Subcutaneous abdominal adipose tissue (tissue), 5 donors: ENCODE results near the gene ITGB1.
"Not testable (repeated sequence)": the region's sequence is repeated elsewhere in the genome, so short reads cannot be mapped to it uniquely, and the experiment has no call there.

Experiments used
- H3K27ac ChIP-seq: one replicate; pipeline ENCODE4 v1.7.0; 2013; ENCODE audit warnings: low read depth, mild to moderate bottlenecking, inconsistent platforms, low read length, moderate library complexity
- H3K27me3 ChIP-seq, 5 donors: one replicate each; pipeline ENCODE4 v1.7.0; 2013; ENCODE audit warnings: low read length in 5 of 5, inconsistent platforms in 1 of 5; ENCODE audit not compliant: control insufficient read depth in 5 of 5, insufficient read depth in 4 of 5
- H3K36me3 ChIP-seq, 5 donors: one replicate each; pipeline ENCODE4 v1.7.0; 2013; ENCODE audit warnings: low read length in 5 of 5; ENCODE audit not compliant: control insufficient read depth in 5 of 5, insufficient read depth in 5 of 5
- H3K4me1 ChIP-seq, 5 donors: one replicate each; pipeline ENCODE4 v1.7.0; 2013; ENCODE audit warnings: low read length in 5 of 5, mild to moderate bottlenecking in 3 of 5, moderate library complexity in 1 of 5; ENCODE audit not compliant: control insufficient read depth in 5 of 5, insufficient read depth in 5 of 5
- H3K4me3 ChIP-seq, 5 donors: one replicate each; pipeline ENCODE4 v1.7.0; 2013; ENCODE audit warnings: low read length in 5 of 5, low read depth in 1 of 5
- H3K9ac ChIP-seq, 5 donors: one replicate each; pipeline ENCODE4 v1.7.0; 2013; ENCODE audit warnings: low read length in 5 of 5, mild to moderate bottlenecking in 4 of 5, moderate library complexity in 3 of 5
- H3K9me3 ChIP-seq, 5 donors: one replicate each; pipeline ENCODE4 v1.7.0; 2013; ENCODE audit warnings: low read length in 5 of 5; ENCODE audit not compliant: control insufficient read depth in 5 of 5
- donor health status: healthy.
- donor health status: healthy.
- donor health status: healthy.
- donor health status: healthy.
- donor health status: healthy.

ITGB1 gene

GRCh38 chr10:32923849-32924248 is 34.2 kb downstream of the ITGB1 start:
- Histone ChIP-seq H3K36me3 (peaks cover 63 to 91% (median 83%) of the 10 kb centered on the region in 5 donors), H3K9ac (no peak overlapping the region), H3K4me1 (peaks cover 0 to 2% (median 1%) of the 10 kb centered on the region in 5 donors), H3K9me3 (no peaks in the 10 kb centered on the region), H3K4me3 (no peak overlapping the region), H3K27ac (no peak overlapping the region), H3K27me3 (no peaks in the 10 kb centered on the region)

GRCh38 chr10:32923134-32923533 is 34.9 kb downstream of the ITGB1 start:
- no peak overlapping the region for H3K4me3 ChIP-seq
- H3K9me3 ChIP-seq, result no peaks in the 10 kb centered on the region
- H3K27ac ChIP-seq, result no peak overlapping the region
- no peak overlapping the region for H3K9ac ChIP-seq
- no peaks in the 10 kb centered on the region for H3K27me3 ChIP-seq
- no peaks in the 10 kb centered on the region for H3K4me1 ChIP-seq
- H3K36me3 ChIP-seq, result peaks cover 67 to 91% (median 85%) of the 10 kb centered on the region in 5 donors

DNA sequence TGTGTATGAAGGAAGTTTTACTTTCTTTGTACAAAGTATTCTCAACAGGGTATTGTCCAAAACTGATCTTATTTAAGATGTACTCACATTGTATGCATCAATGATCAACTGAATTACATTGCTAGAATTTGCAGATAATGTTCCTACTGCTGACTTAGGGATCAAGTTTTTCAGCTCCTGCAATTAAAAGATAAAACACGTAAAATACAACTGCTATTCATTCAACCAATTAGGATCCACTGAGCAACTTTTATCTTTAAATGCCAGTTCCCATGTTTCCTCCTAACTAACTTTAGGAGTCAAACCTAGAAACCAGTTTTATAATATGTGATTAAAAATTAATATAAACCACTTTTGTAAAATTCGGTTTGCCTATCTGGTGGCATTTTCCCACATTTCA is 35.9 kb downstream of the ITGB1 start:
- Histone ChIP-seq H3K36me3 (peaks cover 64 to 82% (median 76%) of the 10 kb centered on the region in 5 donors), H3K9ac (no peak overlapping the region)

GRCh38 chr10:32917817-32918216 is 40.2 kb downstream of the ITGB1 start:
- not testable (repeated sequence) for H3K4me1 ChIP-seq, H3K9me3 ChIP-seq, H3K9ac ChIP-seq, H3K27ac ChIP-seq, H3K27me3 ChIP-seq, H3K4me3 ChIP-seq
- H3K36me3 ChIP-seq, result peaks cover 36 to 42% (median 42%) of the 10 kb centered on the region in 5 donors

More for the DNA sequence above, 35.9 kb downstream of the ITGB1 start:
- H3K27me3 ChIP-seq, result no peaks in the 10 kb centered on the region
- no peaks in the 10 kb centered on the region for H3K9me3 ChIP-seq
- H3K4me3 ChIP-seq, result no peak overlapping the region
- H3K4me1 ChIP-seq, result no peaks in the 10 kb centered on the region
- no peak overlapping the region for H3K27ac ChIP-seq

DNA sequence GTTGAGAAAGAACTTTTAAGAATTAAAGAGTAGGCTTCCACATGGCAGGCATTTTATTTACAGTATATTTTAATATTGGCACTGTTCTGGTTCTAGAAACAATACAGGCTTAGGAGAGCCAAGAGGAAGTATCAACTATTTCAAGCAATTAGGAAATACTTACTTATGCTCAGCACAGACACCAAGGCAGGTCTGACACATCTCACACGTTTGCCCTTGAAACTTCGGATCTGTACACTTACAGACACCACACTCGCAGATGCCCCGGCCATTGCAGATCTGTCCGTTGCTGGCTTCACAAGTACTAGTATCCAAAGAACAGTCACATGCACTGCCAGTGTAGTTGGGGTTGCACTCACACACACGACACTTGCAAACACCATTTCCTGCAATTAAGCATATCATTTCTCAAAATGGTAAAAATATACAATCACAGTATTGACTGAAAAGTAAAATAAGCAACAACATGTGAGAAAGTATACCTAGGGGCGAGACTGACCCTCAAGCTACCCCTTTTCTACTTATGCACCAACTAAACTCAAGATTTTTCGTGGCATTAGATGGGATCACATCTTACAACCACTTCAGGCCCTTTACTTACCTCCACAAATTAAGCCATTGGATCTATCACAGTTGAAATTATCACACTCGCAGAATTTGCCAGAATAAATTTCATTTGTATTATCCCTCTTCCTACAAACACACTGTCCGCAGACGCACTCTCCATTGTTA is 46.6 kb downstream of the ITGB1 start:
- no peaks in the 10 kb centered on the region for H3K9me3 ChIP-seq
- H3K27me3 ChIP-seq, result no peaks in the 10 kb centered on the region
- no peak overlapping the region for H3K27ac ChIP-seq
- H3K9ac ChIP-seq, result no peak overlapping the region
- H3K4me1 ChIP-seq, result peaks cover 0 to 10% (median 0%) of the 10 kb centered on the region in 5 donors
- peaks cover 30 to 56% (median 36%) of the 10 kb centered on the region in 5 donors for H3K36me3 ChIP-seq
- H3K4me3 ChIP-seq, result no peak overlapping the region

DNA sequence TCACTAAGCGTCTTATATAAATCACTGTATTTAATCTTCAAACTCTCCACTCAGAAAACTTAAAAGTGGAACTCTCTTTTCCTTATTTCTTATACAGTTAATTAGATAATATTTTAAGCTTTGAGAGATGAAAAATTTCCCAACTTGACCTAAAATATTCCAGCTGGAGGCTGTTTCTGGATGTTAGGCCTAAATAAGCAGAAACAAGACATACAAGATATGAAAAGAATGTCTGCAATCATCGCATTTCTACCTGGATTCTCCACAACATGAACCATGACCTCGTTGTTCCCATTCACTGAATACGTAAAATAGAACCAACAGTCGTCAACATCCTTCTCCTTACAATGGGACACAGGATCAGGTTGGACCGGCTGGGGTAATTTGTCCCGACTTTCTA is 48.1 kb downstream of the ITGB1 start:
- H3K9ac ChIP-seq, H3K27ac ChIP-seq, H3K4me3 ChIP-seq, H3K27me3 ChIP-seq, H3K9me3 ChIP-seq: not testable (repeated sequence)
- Histone ChIP-seq H3K4me1 (peaks cover 0 to 10% (median 0%) of the 10 kb centered on the region in 5 donors), H3K36me3 (peaks cover 35 to 62% (median 45%) of the 10 kb centered on the region in 5 donors)

DNA sequence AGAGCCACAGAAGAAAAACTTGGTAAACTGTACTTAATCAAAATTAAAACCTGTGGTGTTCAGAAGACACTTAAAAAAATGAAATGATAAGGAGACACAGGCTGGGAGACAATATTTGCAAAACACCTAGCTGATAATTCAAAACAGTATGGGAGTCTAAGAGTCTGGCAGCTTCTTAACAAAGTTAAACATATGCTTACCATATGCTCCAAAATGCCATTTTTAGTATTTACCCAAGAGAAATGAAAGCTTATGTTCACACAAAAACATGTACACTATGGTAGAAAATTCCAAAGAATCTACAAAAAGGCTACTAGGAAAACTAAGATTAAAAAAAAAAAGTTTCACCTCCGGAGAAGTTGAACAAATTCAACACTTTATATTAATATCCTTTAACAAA is 48.6 kb downstream of the ITGB1 start:
- H3K4me1 ChIP-seq, result peaks cover 0 to 10% (median 0%) of the 10 kb centered on the region in 5 donors
- no peak overlapping the region for H3K4me3 ChIP-seq
- no peaks in the 10 kb centered on the region for H3K27me3 ChIP-seq
- no peaks in the 10 kb centered on the region for H3K9me3 ChIP-seq
- H3K27ac ChIP-seq, result no peak overlapping the region
- peaks cover 38 to 65% (median 45%) of the 10 kb centered on the region in 5 donors for H3K36me3 ChIP-seq
- H3K9ac ChIP-seq, result no peak overlapping the region

DNA sequence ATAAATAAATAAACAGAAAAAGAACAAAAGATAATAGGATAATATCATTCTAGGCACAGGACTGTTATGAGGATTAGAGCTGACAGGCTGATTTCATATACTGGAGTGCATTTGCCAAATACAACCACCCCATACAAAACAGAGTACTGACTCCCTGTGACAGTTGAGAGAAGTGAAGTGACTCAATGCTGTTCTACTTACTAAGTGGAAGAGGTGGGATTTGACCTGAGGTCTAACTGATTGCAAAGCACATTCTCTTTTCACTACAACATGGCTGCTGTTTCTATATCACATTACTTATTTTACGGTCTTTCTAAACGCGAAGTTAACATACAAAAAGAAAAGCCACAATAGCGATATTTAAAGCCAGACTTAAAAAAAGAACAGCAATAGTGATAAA is 51.4 kb downstream of the ITGB1 start:
- H3K27ac ChIP-seq, result no peak overlapping the region

DNA sequence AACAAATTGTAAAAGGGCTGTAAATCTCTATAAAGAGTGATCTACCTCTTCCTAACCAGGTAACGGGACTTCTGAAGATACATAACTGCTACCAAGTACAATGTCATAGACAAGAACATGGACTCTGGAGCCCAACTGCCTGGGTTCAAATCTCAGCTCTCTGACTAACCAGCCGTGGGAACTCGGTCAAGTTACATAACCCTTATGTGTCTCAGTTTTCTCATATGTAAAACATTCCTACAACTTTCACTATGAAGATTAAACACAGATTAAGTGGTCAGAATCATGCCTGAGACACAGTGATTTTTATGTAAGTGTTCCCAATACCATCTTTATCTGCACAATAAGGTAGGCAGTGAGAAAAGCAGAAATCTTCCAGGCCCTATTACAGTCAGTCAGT is 52.6 kb downstream of the ITGB1 start:
- no peak overlapping the region for H3K4me3 ChIP-seq
- H3K36me3 ChIP-seq, result peaks cover 38 to 65% (median 43%) of the 10 kb centered on the region in 5 donors
- no peaks in the 10 kb centered on the region for H3K9me3 ChIP-seq
- H3K9ac ChIP-seq, result no peak overlapping the region
- H3K27ac ChIP-seq, result no peak overlapping the region
- H3K4me1 ChIP-seq, result no peaks in the 10 kb centered on the region
- no peaks in the 10 kb centered on the region for H3K27me3 ChIP-seq

More for the DNA sequence above, 51.4 kb downstream of the ITGB1 start:
- peaks cover 0 to 6% (median 0%) of the 10 kb centered on the region in 5 donors for H3K4me1 ChIP-seq
- no peaks in the 10 kb centered on the region for H3K9me3 ChIP-seq
- H3K27me3 ChIP-seq, result no peaks in the 10 kb centered on the region
- no peak overlapping the region for H3K9ac ChIP-seq
- H3K36me3 ChIP-seq, result peaks cover 42 to 68% (median 49%) of the 10 kb centered on the region in 5 donors
- H3K4me3 ChIP-seq, result no peak overlapping the region

GRCh38 chr10:32901815-32902214 is 56.2 kb downstream of the ITGB1 start:
- H3K9me3 ChIP-seq, result no peaks in the 10 kb centered on the region
- no peak overlapping the region for H3K27ac ChIP-seq
- H3K36me3 ChIP-seq, result peaks cover 39 to 57% (median 48%) of the 10 kb centered on the region in 5 donors
- H3K27me3 ChIP-seq, result no peaks in the 10 kb centered on the region
- no peaks in the 10 kb centered on the region for H3K4me1 ChIP-seq
- no peak overlapping the region for H3K9ac ChIP-seq
- H3K4me3 ChIP-seq, result no peak overlapping the region
